Left ventricle myocardium inferior (tissue), 1 donor: ENCODE measurements around the gene CTNNA2. TPM values are rescaled to one million over a fixed set of nuclear protein-coding genes. Genes with fewer than 3 reads are reported as not detected.

ENCODE experiments used
- DNase-seq: peaks from one replicate; pipeline ENCODE4 v3.0.0-alpha.2; 2020
- H3K27ac ChIP-seq: fragments of 200-600 bp; replicated peaks from 2 replicates; pipeline ENCODE4 v1.8.0; 2021
- H3K27me3 ChIP-seq: fragments of 200-600 bp; 2 replicates; pipeline ENCODE4 v1.8.0; 2021; ENCODE audit warnings: low read depth
- H3K36me3 ChIP-seq: fragments of 200-600 bp; 2 replicates; pipeline ENCODE4 v1.8.0; 2021
- H3K4me1 ChIP-seq: fragments of 200-600 bp; 2 replicates; pipeline ENCODE4 v1.8.0; 2021
- H3K4me3 ChIP-seq: fragments of 200-600 bp; 2 replicates; pipeline ENCODE4 v1.8.0; 2021; ENCODE audit warnings: mild to moderate bottlenecking, moderate library complexity
- H3K9me3 ChIP-seq: fragments of 200-600 bp; replicated peaks from 2 replicates; pipeline ENCODE4 v1.8.0; 2021
- intact Hi-C: fragments of 100-400 bp; cut with micrococcal nuclease; formaldehyde crosslinking; loops from one replicate; pipeline ENCODE4 v1.11.0; 2022
- microRNA-seq: library from miRNA; unstranded; fragments of <30 nt; microRNA quantifications from one replicate; pipeline ENCODE4 v1.2.0, GENCODE V29; 2020
- total RNA-seq: library from RNA; stranded (reverse); fragmentation: NEBNext Ultra II Directional; extraction: Animal tissue kit (Norgen Biotek cat#: 25700); gene quantifications from one replicate; pipeline ENCODE4 v1.2.1, GENCODE V29; 2021
- TF ChIP-seq, protein P1 (sequence below): fragments of 200-600 bp; IDR thresholded peaks from 2 replicates; pipeline ENCODE4 v1.8.0; 2021; ENCODE audit warnings: antibody characterized with exemption, mild to moderate bottlenecking, borderline replicate concordance
- donor health status: DM: no; HTN: yes; CAD: no; lungs with severe emphysema.

The CTNNA2 gene
- total RNA-seq, 1 donor from 2014 or later = not detected

DNA sequence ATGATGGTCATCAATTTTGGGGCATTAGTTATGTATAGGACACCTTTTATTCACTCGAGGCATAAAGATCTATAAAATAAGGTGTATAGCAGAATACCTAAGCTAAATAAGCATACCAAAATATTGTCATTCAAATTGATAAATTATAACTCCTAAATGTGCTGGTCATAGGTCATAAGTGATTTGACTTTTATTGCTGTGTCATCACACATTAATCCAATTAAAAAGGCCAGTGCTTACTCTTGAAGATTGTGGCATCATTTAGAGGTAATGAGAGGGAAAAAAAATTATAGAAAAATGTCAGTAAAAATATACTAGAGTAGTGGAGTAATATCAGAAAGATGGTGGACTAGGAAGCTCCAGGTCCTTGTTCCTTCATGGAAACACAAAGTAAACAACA, 1138.6 kb downstream of the CTNNA2 start:
- DNase-seq = no peak
- Histone ChIP-seq H3K4me3 (no peak overlapping the region), H3K27ac (no peak overlapping the region), H3K9me3 (peaks cover 27% of the 10 kb centered on the region), H3K27me3 (no peaks in the 10 kb centered on the region), H3K4me1 (no peaks in the 10 kb centered on the region), H3K36me3 (no peaks in the 10 kb centered on the region)
- intact Hi-C loops = no loop called here
- TF ChIP-seq, protein P1, sequence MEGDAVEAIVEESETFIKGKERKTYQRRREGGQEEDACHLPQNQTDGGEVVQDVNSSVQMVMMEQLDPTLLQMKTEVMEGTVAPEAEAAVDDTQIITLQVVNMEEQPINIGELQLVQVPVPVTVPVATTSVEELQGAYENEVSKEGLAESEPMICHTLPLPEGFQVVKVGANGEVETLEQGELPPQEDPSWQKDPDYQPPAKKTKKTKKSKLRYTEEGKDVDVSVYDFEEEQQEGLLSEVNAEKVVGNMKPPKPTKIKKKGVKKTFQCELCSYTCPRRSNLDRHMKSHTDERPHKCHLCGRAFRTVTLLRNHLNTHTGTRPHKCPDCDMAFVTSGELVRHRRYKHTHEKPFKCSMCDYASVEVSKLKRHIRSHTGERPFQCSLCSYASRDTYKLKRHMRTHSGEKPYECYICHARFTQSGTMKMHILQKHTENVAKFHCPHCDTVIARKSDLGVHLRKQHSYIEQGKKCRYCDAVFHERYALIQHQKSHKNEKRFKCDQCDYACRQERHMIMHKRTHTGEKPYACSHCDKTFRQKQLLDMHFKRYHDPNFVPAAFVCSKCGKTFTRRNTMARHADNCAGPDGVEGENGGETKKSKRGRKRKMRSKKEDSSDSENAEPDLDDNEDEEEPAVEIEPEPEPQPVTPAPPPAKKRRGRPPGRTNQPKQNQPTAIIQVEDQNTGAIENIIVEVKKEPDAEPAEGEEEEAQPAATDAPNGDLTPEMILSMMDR = no peak

DNA sequence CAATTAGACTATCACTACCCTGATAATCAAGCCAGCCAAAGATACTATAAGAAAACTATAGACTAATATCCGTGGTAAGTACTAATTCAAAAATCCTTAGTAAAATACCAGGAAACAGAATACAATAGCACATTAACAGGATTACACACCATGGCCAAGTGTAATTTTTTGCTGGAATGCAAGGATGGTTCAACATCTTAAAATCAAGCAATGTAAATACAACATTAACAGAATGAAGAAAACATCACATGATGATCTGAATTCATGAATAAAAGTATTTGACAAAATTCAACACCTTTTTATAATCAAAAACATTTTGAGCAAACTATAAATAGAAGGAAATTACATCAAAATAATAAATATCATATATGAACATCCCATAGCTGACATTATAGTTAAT, 1142.4 kb downstream of the CTNNA2 start:
- Histone ChIP-seq H3K9me3 (peaks cover 35% of the 10 kb centered on the region), H3K4me3 (no peak overlapping the region), H3K4me1 (no peaks in the 10 kb centered on the region), H3K27ac (no peak overlapping the region), H3K36me3 (no peaks in the 10 kb centered on the region), H3K27me3 (no peaks in the 10 kb centered on the region)
- TF ChIP-seq, protein P1 = no peak
- DNase-seq = no peak
- intact Hi-C loops = no loop called here

DNA sequence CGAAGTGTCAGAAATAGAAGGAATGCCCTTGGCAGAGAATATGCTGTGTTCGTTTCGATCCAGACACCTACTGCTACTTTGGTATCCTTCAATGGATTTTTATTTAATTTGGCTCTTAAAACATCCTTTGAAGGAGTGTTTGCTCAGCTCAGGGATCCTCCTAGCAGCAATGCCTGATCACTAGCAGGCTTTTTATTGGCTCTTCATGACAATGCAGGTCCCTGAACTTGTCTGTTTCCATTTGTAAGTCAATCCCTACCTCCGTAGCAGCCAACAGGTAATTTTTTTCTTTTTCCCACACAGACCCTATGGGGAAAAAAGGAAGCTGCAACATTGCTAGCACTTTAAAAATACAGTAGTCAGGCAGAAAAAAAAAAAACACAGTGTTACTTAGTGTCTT, 1157.9 kb downstream of the CTNNA2 start:
- H3K4me1 ChIP-seq = no peaks in the 10 kb centered on the region
- DNase-seq = no peak
- TF ChIP-seq, protein P1 = no peak
- no peak overlapping the region for H3K4me3 ChIP-seq
- intact Hi-C loops = no loop called here
- no peaks in the 10 kb centered on the region for H3K36me3 ChIP-seq
- no peaks in the 10 kb centered on the region for H3K9me3 ChIP-seq
- no peak overlapping the region for H3K27ac ChIP-seq
- H3K27me3 ChIP-seq = no peaks in the 10 kb centered on the region

DNA sequence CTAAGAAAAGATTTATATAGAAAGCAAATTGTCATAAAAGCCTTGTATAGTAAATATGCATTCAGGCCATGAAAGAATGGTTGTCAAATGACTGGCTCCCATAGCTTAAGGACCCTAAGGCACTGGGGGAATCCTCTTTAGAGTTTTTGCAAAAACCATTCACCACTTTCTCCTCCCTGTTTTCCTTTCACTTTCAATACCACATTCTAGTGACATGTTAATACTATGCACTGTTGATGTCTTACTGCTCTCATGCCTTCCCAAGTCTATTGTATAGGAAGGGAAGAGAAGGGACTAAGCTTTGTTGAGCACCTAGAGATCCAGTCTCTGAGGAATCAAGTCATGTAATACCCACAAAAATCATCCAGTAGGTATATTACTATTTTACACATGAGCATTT, 1174.7 kb downstream of the CTNNA2 start:
- Histone ChIP-seq H3K36me3 (no peaks in the 10 kb centered on the region), H3K27me3 (no peaks in the 10 kb centered on the region), H3K27ac (no peak overlapping the region), H3K4me3 (no peak overlapping the region), H3K4me1 (no peaks in the 10 kb centered on the region), H3K9me3 (no peaks in the 10 kb centered on the region)
- TF ChIP-seq, protein P1 = no peak
- intact Hi-C loops = no loop called here
- no peak for DNase-seq

DNA sequence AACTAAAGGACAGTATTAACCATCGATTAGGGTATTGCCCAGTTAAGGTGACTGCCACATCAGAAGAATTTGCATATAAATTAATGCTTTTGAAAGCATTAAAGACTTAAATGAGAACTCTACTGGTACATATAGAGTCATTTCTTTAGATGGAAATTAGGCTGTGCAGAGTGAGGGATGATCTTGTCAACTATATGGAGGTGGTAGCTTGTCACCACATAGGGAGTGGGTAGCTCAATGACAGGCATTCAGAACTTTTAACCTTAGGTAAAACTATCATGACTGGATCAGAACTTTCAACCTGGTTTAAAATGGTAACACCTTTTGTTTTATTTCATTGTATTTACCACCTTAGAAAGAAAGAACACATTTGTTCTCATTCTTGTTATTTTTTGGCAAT, 1176.3 kb downstream of the CTNNA2 start:
- H3K27ac ChIP-seq = no peak overlapping the region
- no peaks in the 10 kb centered on the region for H3K4me1 ChIP-seq
- TF ChIP-seq, protein P1 = no peak
- H3K36me3 ChIP-seq = no peaks in the 10 kb centered on the region
- no peaks in the 10 kb centered on the region for H3K27me3 ChIP-seq
- no peak overlapping the region for H3K4me3 ChIP-seq
- intact Hi-C loops = no loop called here
- no peaks in the 10 kb centered on the region for H3K9me3 ChIP-seq
- no peak for DNase-seq

Small RNA genes lying within 50 kb of the gene (microRNA-seq; reads per million reads assigned to microRNA genes)
- not detected for gene MIR4264
- not detected for gene MIR8080
